Stomach (tissue), 4 donors: ENCODE measurements around the gene ABCC8.

ENCODE experiments used
- CTCF ChIP-seq, 7 experiments: fragments of 450-650 bp in 4 of 7; fragments of 200-600 bp in 3 of 7; sonication (generic) in 3 of 7; IDR thresholded peaks; one replicate each; pipeline ENCODE4 v1.5.1; 2016 to 2019; ENCODE audit warnings: antibody characterized with exemption in 7 of 7, control low read depth in 2 of 7, mild to moderate bottlenecking in 1 of 7
- POLR2A ChIP-seq, 4 donors: fragments of 450-650 bp; IDR thresholded peaks; one replicate each; pipeline ENCODE4 v1.6.1; 2016; ENCODE audit warnings: antibody characterized with exemption in 4 of 4, control low read depth in 2 of 4, mild to moderate bottlenecking in 1 of 4, moderate library complexity in 1 of 4

GRCh38 chr11:17500673-17501072 is 24.0 kb upstream of the ABCC8 start:
- TF ChIP-seq CTCF (IDR thresholded peaks at IDR 0.05) (no peak), POLR2A (IDR thresholded peaks at IDR 0.05) (no peak)
